SK-N-SH treated with all-trans-retinoic acid at 6 μM for 48 hours (cell line): ENCODE data around the gene DNASE2.

Experiments used
- ARNTL ChIP-seq: fragments of 450-650 bp; formaldehyde crosslinking; IDR thresholded peaks from 2 replicates; pipeline ENCODE4 v1.5.0; 2020; ENCODE audit warnings: low read depth, mild to moderate bottlenecking, moderate library complexity, borderline replicate concordance
- ESRRG ChIP-seq: fragments of 250-450 bp; sonication (Bioruptor Pico); IDR thresholded peaks from 2 replicates; pipeline ENCODE4 v1.6.1; 2021; ENCODE audit warnings: mild to moderate bottlenecking
- OSR1 ChIP-seq: fragments of 250-450 bp; sonication (Bioruptor Pico); IDR thresholded peaks from 2 replicates; pipeline ENCODE4 v1.8.0; 2022; ENCODE audit warnings: moderate library complexity, mild to moderate bottlenecking, inconsistent platforms
- POU6F1 ChIP-seq: fragments of 250-450 bp; sonication (Bioruptor Pico); IDR thresholded peaks from 2 replicates; pipeline ENCODE4 v1.8.0; 2021; ENCODE audit warnings: low read depth, mild to moderate bottlenecking, moderate library complexity, borderline replicate concordance
- PPARA ChIP-seq: fragments of 250-450 bp; sonication (Bioruptor Pico); IDR thresholded peaks from 2 replicates; pipeline ENCODE4 v1.5.0; 2020; ENCODE audit warnings: mild to moderate bottlenecking, borderline replicate concordance
- RARB ChIP-seq: fragments of 250-450 bp; sonication (Bioruptor Pico); IDR thresholded peaks from 2 replicates; pipeline ENCODE4 v1.8.0; 2021; ENCODE audit warnings: mild to moderate bottlenecking, moderate library complexity
- ZC3H10 ChIP-seq: fragments of 250-450 bp; sonication (Bioruptor Pico); IDR thresholded peaks from 2 replicates; pipeline ENCODE4 v1.5.1; 2021; ENCODE audit warnings: mild to moderate bottlenecking, moderate library complexity
- ZFP3 ChIP-seq: fragments of 250-450 bp; sonication (Bioruptor Pico); IDR thresholded peaks from 2 replicates; pipeline ENCODE4 v1.5.0; 2020; ENCODE audit warnings: mild to moderate bottlenecking, moderate library complexity
- ZFP30 ChIP-seq: fragments of 450-650 bp; formaldehyde crosslinking; IDR thresholded peaks from 2 replicates; pipeline ENCODE4 v1.5.0; 2022; ENCODE audit warnings: mild to moderate bottlenecking, moderate library complexity
- ZNF70 ChIP-seq: fragments of 450-650 bp; formaldehyde crosslinking; IDR thresholded peaks from 2 replicates; pipeline ENCODE4 v1.5.0; 2020; ENCODE audit warnings: mild to moderate bottlenecking, moderate library complexity
- ZNF8 ChIP-seq: fragments of 450-650 bp; formaldehyde crosslinking; IDR thresholded peaks from 2 replicates; pipeline ENCODE4 v1.5.0; 2020; ENCODE audit warnings: mild to moderate bottlenecking, moderate library complexity
- TF ChIP-seq, protein P1 (sequence below): fragments of 250-450 bp; sonication (Bioruptor Pico); IDR thresholded peaks from 2 replicates; pipeline ENCODE4 v1.5.1; 2020; ENCODE audit warnings: low read depth, mild to moderate bottlenecking, moderate library complexity
- TF ChIP-seq, protein P2 (sequence below): fragments of 250-450 bp; sonication (Bioruptor Pico); IDR thresholded peaks from 2 replicates; pipeline ENCODE4 v1.5.0; 2020; ENCODE audit warnings: mild to moderate bottlenecking, moderate library complexity
- TF ChIP-seq, protein P3 (sequence below): fragments of 250-450 bp; sonication (Bioruptor Pico); IDR thresholded peaks from 2 replicates; pipeline ENCODE4 v1.8.0; 2020; ENCODE audit warnings: mild to moderate bottlenecking, moderate library complexity, borderline replicate concordance

- TF ChIP-seq, protein P1, sequence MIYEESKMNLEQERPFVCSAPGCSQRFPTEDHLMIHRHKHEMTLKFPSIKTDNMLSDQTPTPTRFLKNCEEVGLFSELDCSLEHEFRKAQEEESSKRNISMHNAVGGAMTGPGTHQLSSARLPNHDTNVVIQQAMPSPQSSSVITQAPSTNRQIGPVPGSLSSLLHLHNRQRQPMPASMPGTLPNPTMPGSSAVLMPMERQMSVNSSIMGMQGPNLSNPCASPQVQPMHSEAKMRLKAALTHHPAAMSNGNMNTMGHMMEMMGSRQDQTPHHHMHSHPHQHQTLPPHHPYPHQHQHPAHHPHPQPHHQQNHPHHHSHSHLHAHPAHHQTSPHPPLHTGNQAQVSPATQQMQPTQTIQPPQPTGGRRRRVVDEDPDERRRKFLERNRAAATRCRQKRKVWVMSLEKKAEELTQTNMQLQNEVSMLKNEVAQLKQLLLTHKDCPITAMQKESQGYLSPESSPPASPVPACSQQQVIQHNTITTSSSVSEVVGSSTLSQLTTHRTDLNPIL = no peak
- TF ChIP-seq PPARA (CRISPR knock-in tag) (no peak), ARNTL (CRISPR knock-in tag) (no peak), OSR1 (CRISPR knock-in tag) (no peak), ZC3H10 (CRISPR knock-in tag) (no peak), POU6F1 (CRISPR knock-in tag) (no peak), ESRRG (CRISPR knock-in tag) (no peak), ZNF70 (peak; percentile 39; the same call in 1 of the 2 replicates), ZFP30 (CRISPR knock-in tag) (no peak), RARB (CRISPR knock-in tag) (no peak), ZNF8 (no peak), ZFP3 (CRISPR knock-in tag) (no peak)
- TF ChIP-seq, protein P2, sequence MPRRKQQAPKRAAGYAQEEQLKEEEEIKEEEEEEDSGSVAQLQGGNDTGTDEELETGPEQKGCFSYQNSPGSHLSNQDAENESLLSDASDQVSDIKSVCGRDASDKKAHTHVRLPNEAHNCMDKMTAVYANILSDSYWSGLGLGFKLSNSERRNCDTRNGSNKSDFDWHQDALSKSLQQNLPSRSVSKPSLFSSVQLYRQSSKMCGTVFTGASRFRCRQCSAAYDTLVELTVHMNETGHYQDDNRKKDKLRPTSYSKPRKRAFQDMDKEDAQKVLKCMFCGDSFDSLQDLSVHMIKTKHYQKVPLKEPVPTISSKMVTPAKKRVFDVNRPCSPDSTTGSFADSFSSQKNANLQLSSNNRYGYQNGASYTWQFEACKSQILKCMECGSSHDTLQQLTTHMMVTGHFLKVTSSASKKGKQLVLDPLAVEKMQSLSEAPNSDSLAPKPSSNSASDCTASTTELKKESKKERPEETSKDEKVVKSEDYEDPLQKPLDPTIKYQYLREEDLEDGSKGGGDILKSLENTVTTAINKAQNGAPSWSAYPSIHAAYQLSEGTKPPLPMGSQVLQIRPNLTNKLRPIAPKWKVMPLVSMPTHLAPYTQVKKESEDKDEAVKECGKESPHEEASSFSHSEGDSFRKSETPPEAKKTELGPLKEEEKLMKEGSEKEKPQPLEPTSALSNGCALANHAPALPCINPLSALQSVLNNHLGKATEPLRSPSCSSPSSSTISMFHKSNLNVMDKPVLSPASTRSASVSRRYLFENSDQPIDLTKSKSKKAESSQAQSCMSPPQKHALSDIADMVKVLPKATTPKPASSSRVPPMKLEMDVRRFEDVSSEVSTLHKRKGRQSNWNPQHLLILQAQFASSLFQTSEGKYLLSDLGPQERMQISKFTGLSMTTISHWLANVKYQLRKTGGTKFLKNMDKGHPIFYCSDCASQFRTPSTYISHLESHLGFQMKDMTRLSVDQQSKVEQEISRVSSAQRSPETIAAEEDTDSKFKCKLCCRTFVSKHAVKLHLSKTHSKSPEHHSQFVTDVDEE (CRISPR knock-in tag) = no peak
- TF ChIP-seq, protein P3, sequence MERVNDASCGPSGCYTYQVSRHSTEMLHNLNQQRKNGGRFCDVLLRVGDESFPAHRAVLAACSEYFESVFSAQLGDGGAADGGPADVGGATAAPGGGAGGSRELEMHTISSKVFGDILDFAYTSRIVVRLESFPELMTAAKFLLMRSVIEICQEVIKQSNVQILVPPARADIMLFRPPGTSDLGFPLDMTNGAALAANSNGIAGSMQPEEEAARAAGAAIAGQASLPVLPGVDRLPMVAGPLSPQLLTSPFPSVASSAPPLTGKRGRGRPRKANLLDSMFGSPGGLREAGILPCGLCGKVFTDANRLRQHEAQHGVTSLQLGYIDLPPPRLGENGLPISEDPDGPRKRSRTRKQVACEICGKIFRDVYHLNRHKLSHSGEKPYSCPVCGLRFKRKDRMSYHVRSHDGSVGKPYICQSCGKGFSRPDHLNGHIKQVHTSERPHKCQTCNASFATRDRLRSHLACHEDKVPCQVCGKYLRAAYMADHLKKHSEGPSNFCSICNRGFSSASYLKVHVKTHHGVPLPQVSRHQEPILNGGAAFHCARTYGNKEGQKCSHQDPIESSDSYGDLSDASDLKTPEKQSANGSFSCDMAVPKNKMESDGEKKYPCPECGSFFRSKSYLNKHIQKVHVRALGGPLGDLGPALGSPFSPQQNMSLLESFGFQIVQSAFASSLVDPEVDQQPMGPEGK (CRISPR knock-in tag) = no peak
These were observed 37.1 kb downstream of the DNASE2 start for GRCh38 chr19:12843999-12844732.
